GM18520 (cell line): Measurements from ENCODE around the gene TEX22.

Source experiments
- ATAC-seq: cut with Tn5 transposase; IDR thresholded peaks from one replicate; pipeline ENCODE4 v1.9.1; 2021; ENCODE audit not compliant: unreplicated experiment

TEX22 gene

DNA sequence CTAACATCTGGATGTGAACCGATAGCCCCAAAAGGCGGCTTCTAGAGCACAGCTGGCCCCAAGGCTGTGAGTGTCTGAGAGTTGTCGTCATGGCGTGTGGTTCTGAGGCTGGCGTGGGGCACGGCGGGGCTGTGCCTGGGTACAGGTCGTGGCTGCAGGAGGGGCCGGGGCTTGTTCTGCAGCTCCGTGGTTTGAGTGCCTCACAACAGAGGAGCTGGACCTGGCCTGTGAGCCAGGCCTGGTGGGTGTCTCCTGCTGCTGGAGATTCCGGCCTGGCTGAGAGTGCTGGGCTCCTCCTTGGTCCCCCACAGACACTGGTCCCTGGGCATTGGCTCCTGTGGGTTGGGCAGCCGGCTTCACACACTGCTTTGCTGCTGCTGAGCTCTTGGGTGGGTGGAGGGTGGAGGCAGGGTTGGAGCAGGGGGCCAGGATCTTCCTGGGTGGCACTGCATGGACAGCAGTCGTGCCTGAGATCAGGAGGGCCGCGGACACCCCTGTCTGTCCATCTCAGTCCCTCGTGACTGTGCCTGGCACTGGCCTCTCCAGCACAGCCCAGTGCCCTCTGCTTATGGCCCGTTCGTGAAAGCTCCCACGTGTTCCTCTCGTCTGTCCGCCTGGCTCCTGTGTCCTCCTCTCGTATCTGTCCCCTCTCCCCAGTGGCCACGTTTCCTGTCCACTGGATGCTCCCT lies 31.8 kb upstream of the TEX22 start:
- no peak for ATAC-seq

GRCh38 chr14:105367116-105368031 lies 31.0 kb upstream of the TEX22 start:
- ATAC-seq = no peak

- no peak for ATAC-seq
These were observed 30.3 kb upstream of the TEX22 start for GRCh38 chr14:105368032-105368417.

DNA sequence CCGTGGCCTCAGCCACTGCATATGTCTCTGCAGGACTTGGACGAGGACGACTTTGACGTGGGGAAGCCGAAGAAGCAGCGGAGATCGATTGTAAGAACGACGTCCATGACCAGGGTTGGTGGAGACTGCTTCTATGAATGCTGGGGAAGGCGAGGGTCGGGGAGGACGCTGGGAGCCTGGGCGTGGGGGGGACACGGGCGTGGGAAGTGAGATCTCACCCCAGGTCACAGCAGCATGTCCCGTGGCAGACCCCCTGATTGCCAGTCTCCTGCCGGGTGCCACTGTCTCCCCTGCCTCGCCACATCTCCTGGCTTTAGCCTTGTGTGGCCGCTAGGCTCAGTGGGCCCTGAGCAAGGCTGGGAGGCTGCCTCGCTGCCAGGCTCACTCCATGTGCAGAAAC lies 29.9 kb upstream of the TEX22 start:
- ATAC-seq = no peak

DNA sequence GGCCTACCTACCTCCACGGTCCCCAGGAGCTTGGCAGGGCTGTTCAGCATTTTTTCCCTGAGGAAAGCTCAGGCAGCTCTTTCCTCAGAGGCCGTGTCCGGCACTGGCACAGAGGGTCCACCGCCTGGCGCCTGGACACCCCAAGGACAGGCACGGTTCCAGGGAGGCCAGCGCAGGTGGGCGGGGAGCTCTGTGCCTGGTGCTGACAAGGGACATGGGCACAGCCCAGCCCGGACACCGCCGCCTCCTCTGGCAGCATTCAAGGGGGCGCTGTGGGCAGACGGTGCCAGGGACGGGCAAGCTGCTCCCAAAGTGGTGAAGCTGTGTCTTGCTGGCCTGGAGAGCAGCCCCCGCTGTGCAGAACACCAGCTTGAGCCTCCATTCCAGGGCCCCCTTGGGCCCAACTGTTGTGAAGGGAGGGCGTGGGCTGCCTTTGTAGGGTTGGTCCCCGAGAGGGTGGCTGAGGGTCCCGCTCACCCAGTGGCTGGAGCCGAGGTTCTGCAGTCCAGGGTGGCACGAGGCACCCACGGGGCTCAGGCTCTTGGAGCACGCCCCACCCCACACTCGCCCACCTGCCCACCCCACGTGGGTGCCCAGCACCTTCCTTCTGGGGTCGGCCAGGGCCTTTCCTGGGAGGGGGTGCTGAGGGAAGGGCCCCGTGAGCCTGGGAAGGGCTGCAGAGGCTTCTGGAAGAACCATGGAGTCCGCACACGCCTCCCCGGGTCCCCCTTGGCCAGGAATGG lies 29.3 kb upstream of the TEX22 start:
- no peak for ATAC-seq

DNA sequence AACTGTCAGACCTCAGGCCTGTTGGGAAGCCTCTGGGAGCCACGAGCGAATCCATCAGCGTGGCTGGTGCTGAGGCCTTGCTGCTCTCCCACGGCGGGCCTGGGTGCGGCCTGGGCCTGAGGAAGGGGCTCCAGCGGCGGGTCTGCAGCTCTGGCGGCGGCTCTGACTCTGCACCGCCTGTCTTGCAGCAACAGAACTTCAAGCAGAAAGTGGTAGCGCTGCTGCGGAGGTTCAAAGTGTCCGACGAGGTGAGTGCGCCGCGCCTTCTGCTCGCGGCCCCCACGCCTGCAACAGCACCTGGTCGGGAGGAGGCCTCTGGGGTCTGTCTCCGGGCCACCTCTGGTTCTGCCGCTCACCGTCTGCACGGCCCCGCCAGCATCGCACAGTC lies 28.7 kb upstream of the TEX22 start:
- no peak for ATAC-seq

- no peak for ATAC-seq
These were observed 23.9 kb upstream of the TEX22 start for GRCh38 chr14:105374389-105374788.

DNA sequence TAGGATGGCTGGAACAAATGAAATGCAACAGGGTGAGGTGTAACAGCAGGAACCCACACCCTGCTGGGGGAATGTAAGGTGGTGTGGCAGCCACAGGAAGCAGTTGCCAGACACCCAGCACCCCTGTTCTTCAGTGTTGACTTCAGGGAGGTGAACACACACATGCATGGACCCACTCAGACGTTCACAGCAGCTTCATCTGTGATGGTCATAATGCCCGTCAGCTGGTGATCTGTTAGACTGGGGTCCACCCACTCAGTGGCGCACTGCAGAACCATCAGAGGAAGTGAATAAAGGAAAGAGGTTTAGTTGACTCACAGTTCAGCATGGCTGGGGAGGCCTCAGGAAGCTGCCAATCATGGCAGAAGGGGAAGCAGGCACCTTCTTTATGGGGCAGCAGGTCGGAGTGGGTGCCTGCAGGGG lies 22.7 kb upstream of the TEX22 start:
- ATAC-seq = no peak

GRCh38 chr14:105376521-105377440 lies 21.6 kb upstream of the TEX22 start:
- ATAC-seq = no peak

DNA sequence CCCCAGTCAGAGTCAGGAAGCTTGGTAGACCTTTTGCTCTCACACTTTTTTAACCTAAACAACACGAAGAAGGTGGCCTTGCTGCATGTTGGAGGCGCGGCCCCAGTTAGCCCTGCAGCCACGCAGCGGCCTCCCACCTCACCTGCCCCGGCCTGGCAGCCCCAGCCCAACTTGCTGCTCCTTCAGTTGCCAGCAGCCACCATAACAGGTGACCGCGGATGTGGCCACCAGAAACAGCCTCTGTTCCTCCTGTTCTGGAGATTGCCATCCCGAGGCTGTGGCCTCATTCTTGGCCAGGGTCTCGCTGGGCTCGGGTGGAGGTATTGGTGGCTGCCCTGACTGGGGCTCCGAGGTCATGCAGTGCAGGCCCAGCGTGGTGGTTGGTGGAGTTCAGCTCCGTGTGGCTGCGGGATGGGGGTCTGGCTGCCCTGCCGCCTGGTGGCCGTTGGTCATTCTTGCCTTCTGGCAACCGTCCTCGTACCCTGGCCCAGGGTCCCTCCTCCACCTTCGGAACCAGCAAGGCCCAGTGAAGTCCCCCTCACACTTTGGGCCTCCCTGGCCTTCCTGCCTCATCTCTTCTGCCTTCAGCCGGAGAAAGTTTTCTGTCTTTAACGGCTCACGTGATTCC lies 20.7 kb upstream of the TEX22 start:
- no peak for ATAC-seq

GRCh38 chr14:105378199-105378598 lies 20.1 kb upstream of the TEX22 start:
- ATAC-seq = no peak

- no peak for ATAC-seq
These were observed 19.3 kb upstream of the TEX22 start for GRCh38 chr14:105378873-105379685.

- no peak for ATAC-seq
These were observed 18.4 kb upstream of the TEX22 start for GRCh38 chr14:105379946-105380345.

DNA sequence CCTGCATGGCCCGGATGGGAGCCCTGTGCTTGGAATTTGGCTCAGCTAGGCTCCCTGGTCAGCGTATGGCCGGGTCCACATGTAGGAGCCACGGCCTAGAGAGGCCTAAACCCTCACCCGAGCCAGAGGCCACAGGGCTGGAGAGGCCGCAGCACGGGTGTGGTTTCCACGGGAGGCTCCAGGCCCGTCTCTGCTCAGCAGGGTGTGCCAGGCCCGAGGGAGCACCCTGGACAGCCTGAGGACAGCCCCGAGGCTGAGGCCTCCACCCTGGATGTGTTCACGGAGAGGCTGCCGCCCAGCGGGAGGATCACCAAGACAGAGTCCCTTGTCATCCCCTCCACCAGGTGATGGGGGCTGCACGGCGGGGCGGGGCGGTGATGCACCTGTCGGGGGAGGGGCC lies 17.6 kb upstream of the TEX22 start:
- no peak for ATAC-seq

GRCh38 chr14:105381446-105382342 lies 16.6 kb upstream of the TEX22 start:
- ATAC-seq = no peak

GRCh38 chr14:105382343-105383082 lies 15.8 kb upstream of the TEX22 start:
- no peak for ATAC-seq

DNA sequence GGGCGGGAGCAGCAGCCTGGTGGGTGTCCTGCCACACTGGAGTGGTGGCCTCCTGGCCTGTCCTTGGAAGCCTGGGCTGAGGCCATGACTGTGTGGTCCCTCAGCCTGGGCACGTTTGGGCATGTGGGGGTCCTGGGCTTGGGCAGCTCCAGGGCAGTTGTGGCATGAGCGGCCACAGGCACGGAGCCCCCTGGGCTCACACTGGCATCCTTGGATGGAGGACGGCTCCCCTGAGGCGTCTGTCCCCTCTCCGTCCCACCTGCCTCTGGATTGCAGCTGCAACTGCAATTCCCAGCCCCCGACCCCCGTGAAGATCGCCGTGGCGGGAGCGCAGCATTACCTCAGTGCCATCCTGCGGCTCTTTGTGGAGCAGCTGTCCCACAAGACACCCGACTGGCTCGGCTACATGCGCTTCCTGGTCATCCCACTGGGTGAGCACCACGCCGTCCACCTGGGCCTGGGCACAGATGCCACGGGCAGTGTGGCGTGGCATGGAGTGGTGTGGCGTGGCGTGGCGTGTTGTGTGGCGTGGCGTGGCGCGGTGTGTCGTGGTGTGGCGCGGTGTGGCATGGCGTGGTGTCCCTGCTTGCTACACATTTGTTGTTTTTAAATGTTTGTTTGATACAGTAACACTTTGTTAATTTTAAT lies 15.1 kb upstream of the TEX22 start:
- ATAC-seq = no peak
